GM12874 (cell line): ENCODE measurements around the gene PDE11A.

Experiments used
- TF ChIP-seq, protein P1 (sequence below): IDR thresholded peaks from 2 replicates; pipeline ENCODE4 v1.5.1; 2011; ENCODE audit warnings: low read depth, mild to moderate bottlenecking, control low read depth, low read length, moderate library complexity; ENCODE audit not compliant: insufficient read depth

The PDE11A gene

DNA sequence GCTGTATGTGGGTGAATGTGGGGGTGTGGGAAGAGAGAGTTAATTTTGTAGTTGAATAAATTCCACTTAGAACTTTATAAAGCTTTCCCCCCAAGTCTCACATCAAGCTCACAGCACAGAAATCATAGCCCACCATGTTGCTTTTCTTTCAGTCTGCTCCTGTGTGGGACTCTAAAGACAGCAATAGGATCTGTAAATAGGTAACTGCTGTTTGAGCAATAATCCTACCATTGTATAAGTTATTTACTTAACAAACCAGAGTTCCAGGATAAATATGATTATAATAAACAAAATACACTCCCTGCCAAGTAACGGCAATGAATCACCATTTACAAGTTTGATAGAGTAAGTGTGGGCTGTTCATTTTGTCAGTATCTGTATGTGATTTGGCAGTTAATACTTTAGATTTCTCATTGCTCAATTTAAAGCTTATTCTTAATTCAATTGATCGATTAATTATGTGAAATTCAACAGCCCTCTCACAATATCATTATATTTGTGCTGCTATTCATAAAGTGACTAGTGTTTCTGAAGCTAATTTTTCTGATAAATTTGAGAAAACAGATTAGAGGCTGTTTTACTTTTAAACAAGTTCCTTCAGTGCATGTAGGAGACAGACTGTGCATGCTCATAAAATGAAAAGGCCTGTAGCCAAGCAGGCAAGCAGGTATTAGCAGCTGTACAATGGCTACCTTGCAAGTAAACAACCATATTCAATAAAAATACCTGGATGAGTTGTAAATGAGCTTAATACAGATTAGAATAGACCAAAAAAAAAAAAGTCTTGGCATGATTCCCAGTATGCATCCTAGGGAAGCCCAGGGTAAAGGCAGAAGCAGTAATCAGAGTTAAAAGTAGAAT, 142.7 kb downstream of the PDE11A start:
- TF ChIP-seq, protein P1, sequence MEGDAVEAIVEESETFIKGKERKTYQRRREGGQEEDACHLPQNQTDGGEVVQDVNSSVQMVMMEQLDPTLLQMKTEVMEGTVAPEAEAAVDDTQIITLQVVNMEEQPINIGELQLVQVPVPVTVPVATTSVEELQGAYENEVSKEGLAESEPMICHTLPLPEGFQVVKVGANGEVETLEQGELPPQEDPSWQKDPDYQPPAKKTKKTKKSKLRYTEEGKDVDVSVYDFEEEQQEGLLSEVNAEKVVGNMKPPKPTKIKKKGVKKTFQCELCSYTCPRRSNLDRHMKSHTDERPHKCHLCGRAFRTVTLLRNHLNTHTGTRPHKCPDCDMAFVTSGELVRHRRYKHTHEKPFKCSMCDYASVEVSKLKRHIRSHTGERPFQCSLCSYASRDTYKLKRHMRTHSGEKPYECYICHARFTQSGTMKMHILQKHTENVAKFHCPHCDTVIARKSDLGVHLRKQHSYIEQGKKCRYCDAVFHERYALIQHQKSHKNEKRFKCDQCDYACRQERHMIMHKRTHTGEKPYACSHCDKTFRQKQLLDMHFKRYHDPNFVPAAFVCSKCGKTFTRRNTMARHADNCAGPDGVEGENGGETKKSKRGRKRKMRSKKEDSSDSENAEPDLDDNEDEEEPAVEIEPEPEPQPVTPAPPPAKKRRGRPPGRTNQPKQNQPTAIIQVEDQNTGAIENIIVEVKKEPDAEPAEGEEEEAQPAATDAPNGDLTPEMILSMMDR: no peak

DNA sequence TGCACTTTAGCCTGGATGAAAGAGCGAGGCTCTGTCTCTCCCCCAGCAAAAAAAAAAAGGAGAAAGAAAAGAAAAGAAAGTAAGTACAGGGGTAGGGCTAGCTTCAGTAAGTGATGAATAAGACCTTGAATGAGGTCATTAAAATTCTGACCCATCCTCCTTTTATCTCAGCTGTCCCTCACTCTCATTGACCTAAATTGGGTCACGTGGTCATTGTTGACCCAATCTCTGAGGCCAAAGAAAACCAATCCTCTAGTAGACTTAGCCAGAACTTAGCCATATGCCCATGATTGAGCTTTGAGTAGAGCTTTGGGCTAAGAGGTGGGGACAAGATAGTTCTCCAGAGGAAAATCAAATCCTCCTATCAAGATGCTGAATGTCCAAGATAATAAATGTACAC, 149.3 kb downstream of the PDE11A start:
- TF ChIP-seq, protein P1: no peak

DNA sequence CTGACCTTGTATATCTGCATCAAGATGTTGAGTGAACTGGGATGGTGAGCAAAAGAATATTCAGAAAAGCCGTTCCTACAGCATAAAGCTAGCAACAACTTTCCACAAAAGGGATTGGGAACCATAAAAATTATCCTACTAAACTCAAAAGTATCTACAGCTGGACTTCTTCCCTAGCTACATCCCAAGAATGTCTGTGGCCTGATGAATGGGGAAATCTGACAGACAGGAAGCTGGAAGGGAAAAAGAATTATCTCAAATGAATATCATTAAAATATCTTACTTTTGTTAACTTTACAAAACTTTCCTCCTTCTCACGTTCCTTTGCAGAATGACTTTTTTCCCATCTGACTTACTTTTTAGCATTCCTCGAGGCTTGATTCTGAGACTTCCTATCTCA, 150.9 kb downstream of the PDE11A start:
- TF ChIP-seq, protein P1: no peak

DNA sequence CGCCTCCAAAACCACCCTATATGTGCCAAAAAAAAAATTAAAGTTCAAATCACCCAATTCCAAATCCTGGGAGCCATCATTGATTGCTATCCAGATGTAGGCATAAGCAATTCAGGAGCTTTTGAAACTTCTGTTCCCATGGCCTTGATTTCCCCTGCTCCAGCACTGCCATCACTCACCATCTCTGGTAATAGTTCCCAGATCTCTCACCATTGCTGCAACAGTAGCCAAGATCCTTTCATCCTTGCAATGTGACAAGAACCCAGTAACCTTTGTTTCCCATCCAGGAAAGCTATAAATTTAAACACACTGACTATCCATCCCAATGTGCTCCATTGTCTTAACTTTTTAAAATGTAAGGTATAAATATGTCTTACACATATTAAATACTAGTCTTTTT, 155.4 kb downstream of the PDE11A start:
- TF ChIP-seq, protein P1: no peak

DNA sequence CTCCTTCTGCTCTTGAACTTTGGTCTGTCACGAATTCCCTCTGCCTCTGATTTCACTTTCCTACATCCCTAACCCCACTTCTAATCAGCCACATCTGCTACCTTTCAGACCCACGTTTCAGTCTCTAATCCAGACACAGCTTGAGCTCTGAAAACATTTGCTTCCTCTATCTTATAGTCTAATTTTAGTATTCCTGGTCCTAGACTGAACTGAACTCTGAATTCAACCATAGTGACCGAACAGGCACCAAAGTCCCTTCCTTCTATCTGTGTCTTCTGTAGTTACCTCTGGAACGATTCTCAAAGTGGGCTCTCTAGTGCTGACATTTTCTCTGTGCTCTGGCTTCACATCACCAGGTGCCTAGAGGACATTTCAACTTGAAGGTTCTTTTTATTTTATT, 156.2 kb downstream of the PDE11A start:
- TF ChIP-seq, protein P1: no peak

DNA sequence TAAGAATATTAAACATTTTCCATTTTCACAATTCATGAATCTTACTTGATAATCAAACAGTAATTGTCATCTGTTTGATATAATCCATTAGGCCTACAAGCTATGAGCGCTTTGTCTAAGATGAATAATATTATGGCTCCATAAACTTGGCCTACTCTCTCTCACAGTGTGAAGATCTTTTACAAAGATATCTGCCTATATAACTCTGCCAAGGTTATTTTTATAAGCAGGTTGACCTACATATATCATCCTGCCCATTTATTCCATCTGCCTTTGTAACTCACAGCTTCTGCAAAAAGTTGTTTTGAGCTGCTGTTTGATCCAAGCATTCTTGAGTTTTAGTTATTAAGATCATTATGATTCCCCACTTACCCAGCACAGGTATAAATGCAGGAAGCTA, 158.3 kb downstream of the PDE11A start:
- TF ChIP-seq, protein P1: no peak

DNA sequence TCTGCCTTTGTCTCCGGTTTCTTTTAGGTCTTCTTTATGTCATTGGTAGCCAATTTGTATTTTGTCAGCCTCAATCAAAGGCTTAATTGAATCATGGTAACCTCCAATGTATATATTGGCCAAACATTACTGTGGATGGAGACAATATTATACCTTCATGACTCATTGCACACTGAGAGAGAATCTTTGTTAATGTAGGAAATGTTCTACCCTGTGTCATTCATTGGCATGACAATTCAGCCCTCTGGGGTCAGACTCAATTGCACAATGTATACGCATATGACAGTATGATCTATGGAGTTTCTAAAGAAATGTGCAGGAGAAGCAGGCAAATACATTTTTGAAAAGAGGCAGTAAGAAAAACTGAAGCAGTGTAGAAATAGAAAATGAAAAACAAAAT, 162.6 kb downstream of the PDE11A start:
- TF ChIP-seq, protein P1: no peak

DNA sequence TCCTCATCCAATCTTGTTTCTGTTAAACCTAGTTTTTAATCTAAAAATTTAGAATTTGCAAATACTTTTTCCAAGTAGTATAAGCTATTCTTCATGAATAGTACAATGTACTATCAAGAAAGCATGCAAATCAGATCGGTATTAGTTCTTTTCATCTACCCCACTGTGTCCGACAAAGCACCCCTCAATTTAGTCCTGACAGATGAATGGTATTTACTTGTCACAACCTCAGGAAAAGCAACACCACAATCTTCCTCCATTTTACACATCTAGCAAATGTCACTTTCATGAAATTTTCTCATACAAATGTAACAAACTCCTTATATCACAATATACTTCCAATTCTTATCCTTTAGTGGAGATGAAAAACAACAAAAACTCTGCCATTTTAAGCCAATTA, 163.8 kb downstream of the PDE11A start:
- TF ChIP-seq, protein P1: no peak
